T-cell (primary cell): ENCODE data around the gene TFEB. TPM values are rescaled to one million over a fixed set of nuclear protein-coding genes. Genes with fewer than 3 reads are reported as not detected.
A peak's percentile ranks its signal among the peaks of the same experiment; 100 is the strongest.

Experiments
- ATAC-seq, 4 experiments: fragments of 200-7000 bp in 3 of 4; fragments of 150-1000 bp in 1 of 4; cut with Tn5 transposase; replicated peaks in 1 of 4; 1 replicate in 3 of 4; 2 replicates in 1 of 4; pipeline ENCODE4 v1.10.0; 2021; ENCODE audit warnings: moderate library complexity in 3 of 4, mild to moderate bottlenecking in 2 of 4, moderate number of reproducible peaks in 1 of 4
- CTCF ChIA-PET, 2 donors: fragments of 300-600 bp; sonication (Branson Sonifier 250); formaldehyde crosslinking; loops; one replicate each; lab custom pipeline; 2022; ENCODE audit warnings: antibody characterized with exemption in 2 of 2; lab: Charles Lee
- POLR2A ChIA-PET, 2 donors: fragments of 300-600 bp; sonication (Branson Sonifier 250); formaldehyde crosslinking; loops; one replicate each; lab custom pipeline; 2022; ENCODE audit warnings: antibody characterized with exemption in 2 of 2; lab: Charles Lee
- DNase-seq, 35 experiments: peaks; one replicate each; pipeline versions ENCODE4 v3.0.0 to v3.0.0-alpha.2; 2013 to 2023
- H3K27ac ChIP-seq: one replicate; pipeline ENCODE4 v1.5.1; 2013; ENCODE audit warnings: low read length
- H3K27me3 ChIP-seq, 2 experiments: replicated peaks in 1 of 2; 1 replicate in 1 of 2; 2 replicates in 1 of 2; pipeline versions ENCODE4 v1.6.1 to v1.7.0; 2013; ENCODE audit warnings: low read length in 1 of 2, mixed read lengths in 1 of 2; ENCODE audit not compliant: control insufficient read depth in 2 of 2, insufficient read depth in 2 of 2; ENCODE audit errors: extremely low read depth in 1 of 2
- H3K36me3 ChIP-seq, 2 donors: 1 replicate in 1 of 2; 2 replicates in 1 of 2; pipeline versions ENCODE4 v1.6.1 to v1.7.0; 2013; ENCODE audit warnings: low read length in 1 of 2; ENCODE audit not compliant: control insufficient read depth in 2 of 2, insufficient read depth in 1 of 2; ENCODE audit errors: extremely low read depth in 1 of 2
- H3K4me1 ChIP-seq, 2 experiments: 1 replicate in 1 of 2; 2 replicates in 1 of 2; pipeline versions ENCODE4 v1.6.1 to v1.7.0; 2013; ENCODE audit warnings: low read length in 2 of 2, mixed read lengths in 1 of 2; ENCODE audit not compliant: insufficient read depth in 2 of 2, control insufficient read depth in 1 of 2; ENCODE audit errors: extremely low read depth in 1 of 2
- H3K4me3 ChIP-seq, 2 donors: 1 replicate in 1 of 2; 2 replicates in 1 of 2; pipeline versions ENCODE4 v1.5.1 to v1.7.0; 2013; ENCODE audit warnings: mild to moderate bottlenecking in 2 of 2, low read length in 1 of 2, moderate library complexity in 1 of 2; ENCODE audit not compliant: control insufficient read depth in 1 of 2; ENCODE audit errors: extremely low read depth in 1 of 2
- H3K9me3 ChIP-seq: 2 replicates; pipeline ENCODE4 v1.7.0; 2013
- H3K27ac Mint-ChIP-seq, 2 donors: one replicate each; pipeline ENCODE4 v1.8.0; 2020 to 2021; ENCODE audit warnings: mild to moderate bottlenecking in 2 of 2, mixed read lengths in 2 of 2
- H3K27me3 Mint-ChIP-seq, 2 donors: one replicate each; pipeline ENCODE4 v1.8.0; 2021 to 2022; ENCODE audit warnings: mixed read lengths in 2 of 2
- H3K36me3 Mint-ChIP-seq: one replicate; pipeline ENCODE4 v1.8.0; 2021; ENCODE audit warnings: mixed read lengths
- H3K4me1 Mint-ChIP-seq, 3 donors: one replicate each; pipeline ENCODE4 v1.8.0; 2020 to 2022; ENCODE audit warnings: mixed read lengths in 3 of 3, mild to moderate bottlenecking in 1 of 3
- H3K4me3 Mint-ChIP-seq, 3 donors: one replicate each; pipeline ENCODE4 v1.8.0; 2020 to 2022; ENCODE audit warnings: mild to moderate bottlenecking in 3 of 3, mixed read lengths in 3 of 3, moderate library complexity in 3 of 3
- H3K9me3 Mint-ChIP-seq, 3 donors: one replicate each; pipeline ENCODE4 v1.8.0; 2020 to 2022; ENCODE audit warnings: mixed read lengths in 3 of 3
- WGBS: methylation state at CpG from one replicate; pipeline ENCODE4 v1.1.5; 2013; ENCODE audit warnings: missing lambda C conversion rate; ENCODE audit not compliant: insufficient coverage; 5-methylcytosine and 5-hydroxymethylcytosine counted together
- total RNA-seq, 35 experiments: library from RNA in 6 of 35; stranded (reverse) in 6 of 35; fragments of 120-200 nt in 1 of 35; gene quantifications; one replicate each; pipeline versions ENCODE4 v1.2.1 to v1.2.4 and lab custom pipeline; 2013 to 2026

Gene TFEB
- total RNA-seq, 5 donors from 2014 or later (not counting 1 experiment from before 2014, with no cell fraction given), result 18.9 to 28.1 (median 19.5) TPM

- Histone ChIP-seq H3K9me3 (no peaks in the 10 kb centered on the region), H3K27me3 (no peaks in the 10 kb centered on the region), H3K4me1 (peaks cover 5 to 8% of the 10 kb centered on the region in 2 experiments), H3K36me3 (peaks cover 15 to 34% of the 10 kb centered on the region in 2 donors), H3K4me3 (no peak overlapping the region), H3K27ac (no peak overlapping the region)
- POLR2A ChIA-PET, result no interaction called here
- CTCF ChIA-PET, result interaction anchor here in 1 of 2 donors (0.6 kb wide), 1 partner anchor 390 kb away, joined by 4 read pairs; no protein-coding TSS in a partner anchor
- Mint-ChIP-seq H3K36me3 (peaks cover 28% of the 10 kb centered on the region), H3K27ac (no peak overlapping the region), H3K4me3 (no peak overlapping the region), H3K4me1 (peaks cover 8 to 10% (median 10%) of the 10 kb centered on the region in 3 donors), H3K9me3 (no peaks in the 10 kb centered on the region), H3K27me3 (no peaks in the 10 kb centered on the region)
- ATAC-seq (no peak), DNase-seq (no peak)
- 60% methylated on average over 1 of the region's 3 CpGs for WGBS
Observed at GRCh38 chr6:41774841-41775240, 39.4 kb upstream of the TFEB start.

DNA sequence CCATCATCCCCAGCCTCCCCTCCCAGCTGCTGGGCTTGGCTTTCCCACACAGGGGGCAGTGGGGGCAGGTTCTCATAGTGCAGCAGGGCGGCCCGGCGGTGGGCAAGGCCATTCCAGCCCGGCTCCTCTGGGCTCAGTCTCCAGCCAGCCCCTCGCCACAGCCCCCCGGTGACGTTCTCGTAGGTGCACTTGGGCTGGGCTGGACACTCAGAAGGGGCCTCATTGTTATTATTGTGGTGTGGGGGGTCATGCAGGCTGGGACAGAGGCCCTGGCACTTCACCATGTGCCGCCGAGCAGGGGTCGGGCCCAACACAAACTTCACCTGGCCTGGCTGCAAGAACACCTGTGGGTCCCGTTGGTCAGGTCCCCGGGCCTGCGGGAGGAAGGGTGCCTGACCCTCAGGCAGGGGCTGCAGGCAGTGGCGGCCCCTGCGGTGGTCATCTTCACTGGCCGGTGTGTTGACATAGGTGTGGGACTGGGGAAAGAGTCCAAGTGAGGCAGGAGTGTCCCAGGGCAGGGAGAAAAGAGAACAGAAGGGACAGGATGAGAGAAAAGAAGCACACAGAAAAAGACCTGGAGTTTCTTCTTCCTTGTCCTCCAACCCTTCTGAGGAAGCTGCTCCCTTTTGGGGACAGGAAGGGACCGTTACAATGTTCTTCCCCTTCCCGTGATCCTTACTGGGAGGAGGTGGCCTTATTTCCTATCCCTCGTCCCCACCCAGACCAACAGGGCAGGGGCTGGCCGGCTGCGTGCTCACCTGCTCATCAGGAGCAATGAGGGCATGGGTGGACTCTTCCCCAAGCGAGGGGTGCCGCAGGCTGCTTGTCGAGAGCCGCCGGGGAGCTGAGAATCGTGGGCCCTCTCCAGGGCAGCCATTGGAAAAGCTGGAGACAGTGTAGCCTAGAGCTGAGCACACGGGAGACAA, 35.9 kb upstream of the TFEB start:
- WGBS, result 94% methylated on average over 19 of the region's 29 CpGs
- H3K27me3 Mint-ChIP-seq, result no peaks in the 10 kb centered on the region
- no peaks in the 10 kb centered on the region for H3K9me3 ChIP-seq
- peaks cover 0 to 6% (median 3%) of the 10 kb centered on the region in 3 donors for H3K4me1 Mint-ChIP-seq
- no peak overlapping the region for H3K4me3 ChIP-seq
- H3K27me3 ChIP-seq, result no peaks in the 10 kb centered on the region
- POLR2A ChIA-PET, result no interaction called here
- CTCF ChIA-PET, result no interaction called here
- peaks cover 15 to 30% of the 10 kb centered on the region in 2 donors for H3K36me3 ChIP-seq
- H3K27ac ChIP-seq, result no peak overlapping the region
- H3K27ac Mint-ChIP-seq, result no peak overlapping the region
- H3K36me3 Mint-ChIP-seq, result peaks cover 28% of the 10 kb centered on the region
- no peak for ATAC-seq
- no peaks in the 10 kb centered on the region for H3K9me3 Mint-ChIP-seq
- peaks cover 0 to 4% of the 10 kb centered on the region in 2 experiments for H3K4me1 ChIP-seq
- H3K4me3 Mint-ChIP-seq, result no peak overlapping the region
- DNase-seq, result no peak

GRCh38 chr6:41770381-41771057, 35.1 kb upstream of the TFEB start:
- ChIA-PET POLR2A (no interaction called here), CTCF (no interaction called here)
- Histone ChIP-seq H3K36me3 (peaks cover 15 to 30% of the 10 kb centered on the region in 2 donors), H3K9me3 (no peaks in the 10 kb centered on the region), H3K27ac (no peak overlapping the region), H3K4me1 (peaks cover 0 to 4% of the 10 kb centered on the region in 2 experiments), H3K27me3 (no peaks in the 10 kb centered on the region), H3K4me3 (no peak overlapping the region)
- Mint-ChIP-seq H3K27me3 (no peaks in the 10 kb centered on the region), H3K36me3 (peaks cover 28% of the 10 kb centered on the region), H3K27ac (no peak overlapping the region), H3K9me3 (no peaks in the 10 kb centered on the region), H3K4me3 (no peak overlapping the region), H3K4me1 (peaks cover 0 to 6% (median 3%) of the 10 kb centered on the region in 3 donors)
- DNase-seq (no peak), ATAC-seq (no peak)
- 89% methylated on average over 14 of the region's 30 CpGs for WGBS

DNA sequence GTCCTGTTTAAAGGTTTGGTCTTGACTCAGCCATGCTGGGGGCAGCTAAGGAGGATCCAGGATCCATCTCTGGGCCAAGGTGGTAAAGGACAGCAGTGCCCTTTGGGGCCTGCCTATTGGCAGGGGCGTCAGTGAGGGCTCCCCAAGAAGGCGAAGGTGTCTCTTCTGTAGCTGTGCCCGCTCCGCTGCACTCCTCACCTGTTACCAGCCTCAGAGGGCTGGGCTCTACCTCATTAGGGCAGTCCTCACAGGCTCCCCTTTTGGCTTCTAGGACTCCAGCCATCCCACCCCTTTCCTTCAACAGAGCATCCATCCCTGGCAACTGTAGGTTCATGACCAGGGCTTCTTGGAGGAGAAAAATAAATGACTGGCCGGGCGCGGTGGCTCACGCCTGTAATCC, 34.0 kb upstream of the TFEB start:
- ChIA-PET CTCF (no interaction called here), POLR2A (no interaction called here)
- H3K27me3 Mint-ChIP-seq, result no peaks in the 10 kb centered on the region
- H3K36me3 ChIP-seq, result peaks cover 6 to 21% of the 10 kb centered on the region in 2 donors
- 95% methylated on average over 4 of the region's 8 CpGs for whole genome bisulfite sequencing
- H3K36me3 Mint-ChIP-seq, result peaks cover 19% of the 10 kb centered on the region
- peaks cover 0 to 4% of the 10 kb centered on the region in 2 experiments for H3K4me1 ChIP-seq
- no peak overlapping the region for H3K27ac ChIP-seq
- peaks cover 0 to 6% (median 3%) of the 10 kb centered on the region in 3 donors for H3K4me1 Mint-ChIP-seq
- no peaks in the 10 kb centered on the region for H3K9me3 ChIP-seq
- no peaks in the 10 kb centered on the region for H3K9me3 Mint-ChIP-seq
- no peak overlapping the region for H3K4me3 ChIP-seq
- ATAC-seq (no peak), DNase-seq (no peak)
- H3K4me3 Mint-ChIP-seq, result no peak overlapping the region
- H3K27ac Mint-ChIP-seq, result no peak overlapping the region
- no peaks in the 10 kb centered on the region for H3K27me3 ChIP-seq

GRCh38 chr6:41768545-41769308, 33.3 kb upstream of the TFEB start:
- Histone ChIP-seq H3K4me1 (peaks cover 0 to 4% of the 10 kb centered on the region in 2 experiments), H3K9me3 (no peaks in the 10 kb centered on the region), H3K27ac (no peak overlapping the region), H3K36me3 (peaks cover 6 to 17% of the 10 kb centered on the region in 2 donors), H3K27me3 (no peaks in the 10 kb centered on the region), H3K4me3 (no peak overlapping the region)
- H3K36me3 Mint-ChIP-seq, result peaks cover 15% of the 10 kb centered on the region
- H3K27me3 Mint-ChIP-seq, result no peaks in the 10 kb centered on the region
- WGBS, result 38% methylated on average over 3 of the region's 10 CpGs
- H3K4me1 Mint-ChIP-seq, result peaks cover 0 to 6% (median 3%) of the 10 kb centered on the region in 3 donors
- DNase-seq (no peak), ATAC-seq (no peak)
- no peaks in the 10 kb centered on the region for H3K9me3 Mint-ChIP-seq
- no peak overlapping the region for H3K4me3 Mint-ChIP-seq
- ChIA-PET POLR2A (no interaction called here), CTCF (interaction anchor here in 1 of 2 donors (0.6 kb wide), 1 partner anchor 62 kb away, joined by 3 read pairs; no protein-coding TSS in a partner anchor)
- peak overlapping the region; percentile 2 to 19 for H3K27ac Mint-ChIP-seq
